ENCODE measurements around the gene RPIA.

GRCh38 chr2:88733155-88733902, 41.9 kb downstream of the RPIA start:
- TF ChIP-seq CTCF (IDR thresholded peaks at IDR 0.05) (no peak), POLR2A (IDR thresholded peaks at IDR 0.05) (no peak)

All from Peyer's patch (tissue), 4 donors.